GM21360 (cell line): ENCODE measurements around the gene ASTN2.
A peak's percentile ranks its signal among the peaks of the same experiment; 100 is the strongest.

Experiments
- ATAC-seq: cut with Tn5 transposase; IDR thresholded peaks from one replicate; pipeline ENCODE4 v1.9.1; 2021; ENCODE audit warnings: mild to moderate bottlenecking, moderate library complexity; ENCODE audit not compliant: unreplicated experiment

The ASTN2 gene

GRCh38 chr9:117250610-117251215 lies 164.1 kb downstream of the ASTN2 start:
- ATAC-seq = no peak

GRCh38 chr9:117249799-117250198 lies 165.1 kb downstream of the ASTN2 start:
- ATAC-seq = peak; percentile 59

GRCh38 chr9:117247266-117247665 lies 167.6 kb downstream of the ASTN2 start:
- ATAC-seq = peak; percentile 55

- no peak for ATAC-seq
Observed at GRCh38 chr9:117245175-117245829, 169.6 kb downstream of the ASTN2 start.

- ATAC-seq = no peak
Observed at GRCh38 chr9:117242082-117242481, 172.8 kb downstream of the ASTN2 start.

GRCh38 chr9:117239428-117239827 lies 175.4 kb downstream of the ASTN2 start:
- no peak for ATAC-seq

GRCh38 chr9:117234103-117234502 lies 180.8 kb downstream of the ASTN2 start:
- no peak for ATAC-seq

GRCh38 chr9:117233016-117233415 lies 181.8 kb downstream of the ASTN2 start:
- no peak for ATAC-seq

GRCh38 chr9:117232281-117232680 lies 182.6 kb downstream of the ASTN2 start:
- ATAC-seq = no peak

GRCh38 chr9:117231012-117231411 lies 183.8 kb downstream of the ASTN2 start:
- ATAC-seq = no peak

- no peak for ATAC-seq
Observed at GRCh38 chr9:117224695-117225094, 190.2 kb downstream of the ASTN2 start.

- no peak for ATAC-seq
Observed at GRCh38 chr9:117218951-117219350, 195.9 kb downstream of the ASTN2 start.

- ATAC-seq = no peak
Observed at GRCh38 chr9:117214416-117214815, 200.4 kb downstream of the ASTN2 start.

GRCh38 chr9:117211280-117211679 lies 203.6 kb downstream of the ASTN2 start:
- ATAC-seq = no peak

- no peak for ATAC-seq
Observed at GRCh38 chr9:117205806-117206205, 209.1 kb downstream of the ASTN2 start.

- ATAC-seq = no peak
Observed at GRCh38 chr9:117204971-117205370, 209.9 kb downstream of the ASTN2 start.

GRCh38 chr9:117191504-117192261 lies 223.2 kb downstream of the ASTN2 start:
- ATAC-seq = no peak

- no peak for ATAC-seq
Observed at GRCh38 chr9:117189121-117189520, 225.7 kb downstream of the ASTN2 start.

GRCh38 chr9:117188394-117188793 lies 226.5 kb downstream of the ASTN2 start:
- no peak for ATAC-seq

GRCh38 chr9:117187498-117187897 lies 227.4 kb downstream of the ASTN2 start:
- ATAC-seq = no peak

- ATAC-seq = no peak
Observed at GRCh38 chr9:117184173-117184572, 230.7 kb downstream of the ASTN2 start.

GRCh38 chr9:117182046-117182445 lies 232.8 kb downstream of the ASTN2 start:
- no peak for ATAC-seq
